ENCODE measurements around the gene ARID1B.

Gene ARID1B

GRCh38 chr6:157200117-157200516 lies 422.9 kb downstream of the ARID1B start:
- no peak for DNase-seq

- DNase-seq: no peak
Measured at GRCh38 chr6:157200611-157201010, 423.4 kb downstream of the ARID1B start.

- no peak for DNase-seq
Measured at GRCh38 chr6:157201083-157201482, 423.9 kb downstream of the ARID1B start.

- no peak for DNase-seq
Measured at GRCh38 chr6:157203312-157203744, 426.1 kb downstream of the ARID1B start.

- no peak for DNase-seq
Measured at GRCh38 chr6:157203764-157204163, 426.6 kb downstream of the ARID1B start.

GRCh38 chr6:157205473-157206358 lies 428.5 kb downstream of the ARID1B start:
- DNase-seq: no peak

- no peak for DNase-seq
Measured at GRCh38 chr6:157206359-157206815, 429.2 kb downstream of the ARID1B start.

- DNase-seq: no peak
Measured at GRCh38 chr6:157207521-157208076, 430.4 kb downstream of the ARID1B start.

GRCh38 chr6:157209865-157210530 lies 432.8 kb downstream of the ARID1B start:
- DNase-seq: no peak

GRCh38 chr6:157210954-157211353 lies 433.8 kb downstream of the ARID1B start:
- no peak for DNase-seq

GRCh38 chr6:157211603-157212455 lies 434.7 kb downstream of the ARID1B start:
- DNase-seq: no peak

GRCh38 chr6:157213426-157213825 lies 436.2 kb downstream of the ARID1B start:
- no peak for DNase-seq

- peak in 1 of 2 donors; percentile 36 for DNase-seq
Measured at GRCh38 chr6:157213907-157214565, 436.9 kb downstream of the ARID1B start.

- DNase-seq: no peak
Measured at GRCh38 chr6:157215717-157216116, 438.5 kb downstream of the ARID1B start.

- no peak for DNase-seq
Measured at GRCh38 chr6:157216570-157216969, 439.4 kb downstream of the ARID1B start.

GRCh38 chr6:157217198-157217893 lies 440.2 kb downstream of the ARID1B start:
- DNase-seq: no peak

- DNase-seq: no peak
Measured at GRCh38 chr6:157217894-157218370, 440.8 kb downstream of the ARID1B start.

- no peak for DNase-seq
Measured at GRCh38 chr6:157218371-157219198, 441.4 kb downstream of the ARID1B start.

GRCh38 chr6:157219201-157220200 lies 442.3 kb downstream of the ARID1B start:
- DNase-seq: no peak

Data from hippocampal formation (tissue), 2 donors.